ENCODE data around the gene RTP5. TPM values are rescaled to one million over a fixed set of nuclear protein-coding genes. Genes with fewer than 3 reads are reported as not detected.
"Not testable (repeated sequence)": the region's sequence is repeated elsewhere in the genome, so short reads cannot be mapped to it uniquely, and the experiment has no call there.

RTP5 gene
- total RNA-seq, 1 experiment from 2014 or later: not detected

- H3K36me3 ChIP-seq: no peaks in the 10 kb centered on the region
- H3K9me3 ChIP-seq (replicated peaks): no peaks in the 10 kb centered on the region
- no peaks in the 10 kb centered on the region for H3K4me1 ChIP-seq (replicated peaks)
- no peak overlapping the region for H3K27ac ChIP-seq
- H3K27me3 ChIP-seq (replicated peaks): peaks cover 20% of the 10 kb centered on the region; the same call in 1 of the 2 replicates
- H3K4me3 ChIP-seq: no peak overlapping the region
- DNase-seq (ENCODE audit: low read depth in 1 of 2, low spot score in 2 of 2): peak in 1 of 2 experiments; percentile 42
Measured at GRCh38 chr2:241898463-241899270, 29.1 kb downstream of the RTP5 start.

- Histone ChIP-seq H3K9me3 (replicated peaks) (no peaks in the 10 kb centered on the region), H3K4me3 (no peak overlapping the region), H3K27ac (no peak overlapping the region), H3K36me3 (no peaks in the 10 kb centered on the region), H3K4me1 (replicated peaks) (no peaks in the 10 kb centered on the region), H3K27me3 (replicated peaks) (peaks cover 20% of the 10 kb centered on the region; the same call in 1 of the 2 replicates)
- DNase-seq (ENCODE audit: low read depth in 1 of 2, low spot score in 2 of 2): no peak
Measured at GRCh38 chr2:241900251-241901017, 30.9 kb downstream of the RTP5 start.

GRCh38 chr2:241901018-241901380 is 31.5 kb downstream of the RTP5 start:
- peaks cover 20% of the 10 kb centered on the region; the same call in 1 of the 2 replicates for H3K27me3 ChIP-seq (replicated peaks)
- no peaks in the 10 kb centered on the region for H3K36me3 ChIP-seq
- peak in 1 of 2 experiments; percentile 38 for DNase-seq (ENCODE audit: low read depth in 1 of 2, low spot score in 2 of 2)

GRCh38 chr2:241901500-241902351 is 32.2 kb downstream of the RTP5 start:
- H3K4me3 ChIP-seq: no peak overlapping the region
- no peak for DNase-seq (ENCODE audit: low read depth in 1 of 2, low spot score in 2 of 2)
- H3K4me1 ChIP-seq (replicated peaks): no peaks in the 10 kb centered on the region
- H3K9me3 ChIP-seq (replicated peaks): no peaks in the 10 kb centered on the region
- H3K27ac ChIP-seq: no peak overlapping the region
- H3K27me3 ChIP-seq (replicated peaks): peaks cover 20% of the 10 kb centered on the region; the same call in 1 of the 2 replicates
- H3K36me3 ChIP-seq: no peaks in the 10 kb centered on the region

More at GRCh38 chr2:241901018-241901380, 31.5 kb downstream of the RTP5 start:
- Histone ChIP-seq H3K9me3 (replicated peaks) (no peaks in the 10 kb centered on the region), H3K4me1 (replicated peaks) (no peaks in the 10 kb centered on the region), H3K4me3 (no peak overlapping the region), H3K27ac (no peak overlapping the region)

DNA sequence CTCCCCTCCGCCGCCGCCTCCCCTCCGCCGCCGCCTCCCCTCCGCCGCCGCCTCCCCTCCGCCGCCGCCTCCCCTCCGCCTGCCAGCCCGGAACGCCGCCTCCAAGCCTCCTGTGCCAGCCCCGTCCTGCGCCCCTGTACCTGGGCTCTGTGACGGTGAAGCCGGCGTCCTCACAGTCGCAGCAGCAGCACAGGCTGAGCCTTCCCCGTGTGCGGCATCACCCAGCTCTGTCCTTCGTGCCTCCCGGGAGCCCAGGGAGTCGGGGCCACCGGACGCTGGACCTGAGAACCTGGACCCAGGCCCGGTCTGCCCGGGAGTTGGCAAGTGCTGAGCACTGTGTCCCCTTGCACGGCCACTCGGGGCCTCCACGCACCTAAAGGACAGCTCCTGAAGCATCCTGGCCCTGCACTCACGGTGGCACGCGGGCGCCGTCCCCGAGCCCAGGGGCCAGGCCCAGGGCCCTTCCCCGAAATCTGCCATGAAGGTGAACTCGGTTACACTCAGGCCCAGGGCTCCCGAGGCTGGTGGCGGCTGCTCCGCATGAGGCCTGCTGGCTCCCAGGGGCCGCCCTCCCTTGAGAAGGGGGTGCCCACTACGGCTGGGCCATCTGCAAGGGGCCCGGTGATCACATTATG is 32.9 kb downstream of the RTP5 start:
- no peak overlapping the region for H3K4me3 ChIP-seq
- H3K4me1 ChIP-seq (replicated peaks): no peaks in the 10 kb centered on the region
- peaks cover 23% of the 10 kb centered on the region; the same call in 1 of the 2 replicates for H3K27me3 ChIP-seq (replicated peaks)
- H3K27ac ChIP-seq: no peak overlapping the region
- H3K36me3 ChIP-seq: no peaks in the 10 kb centered on the region
- DNase-seq (ENCODE audit: low read depth in 1 of 2, low spot score in 2 of 2): peak in 1 of 2 experiments; percentile 40
- H3K9me3 ChIP-seq (replicated peaks): no peaks in the 10 kb centered on the region

- Histone ChIP-seq H3K27me3 (replicated peaks) (peaks cover 23% of the 10 kb centered on the region; the same call in 1 of the 2 replicates), H3K9me3 (replicated peaks) (no peaks in the 10 kb centered on the region), H3K27ac (no peak overlapping the region), H3K36me3 (no peaks in the 10 kb centered on the region), H3K4me1 (replicated peaks) (no peaks in the 10 kb centered on the region), H3K4me3 (no peak overlapping the region)
- DNase-seq (ENCODE audit: low read depth in 1 of 2, low spot score in 2 of 2): peak in 1 of 2 experiments; percentile 40
Measured at GRCh38 chr2:241903121-241904010, 33.8 kb downstream of the RTP5 start.

DNA sequence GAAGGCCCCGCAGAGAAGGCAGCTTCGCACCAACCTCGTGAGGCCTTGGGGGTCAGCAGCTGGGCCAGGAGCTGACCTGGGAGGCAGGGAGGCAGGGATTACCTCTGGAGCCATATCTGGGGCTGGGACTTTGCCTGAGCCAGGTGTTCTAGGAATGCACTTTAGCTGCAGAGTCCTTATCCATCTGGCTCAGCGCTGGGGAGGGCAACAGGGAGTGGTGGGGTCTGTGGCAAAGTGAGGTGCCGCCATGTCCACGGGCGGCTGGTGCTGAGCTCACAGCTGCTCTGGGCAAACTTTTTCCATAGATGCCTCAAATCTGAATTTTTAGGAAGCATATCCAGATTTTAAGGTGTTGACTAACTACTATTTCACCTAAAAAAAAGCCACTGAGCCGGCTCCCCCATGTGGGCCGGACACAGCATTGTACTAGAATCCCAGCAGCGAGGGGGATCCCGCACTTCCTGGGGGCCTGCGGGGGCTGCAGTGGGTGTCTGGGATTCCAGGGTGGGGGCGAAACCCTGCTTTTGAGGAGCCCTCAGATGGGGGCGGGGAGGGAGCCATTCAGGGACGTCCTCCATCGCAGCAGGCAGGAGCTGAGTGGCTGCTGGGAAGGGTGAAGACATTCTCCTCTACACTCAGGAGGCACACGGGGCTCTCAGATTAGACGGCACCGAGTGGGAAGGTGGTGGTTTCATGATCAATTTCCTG is 34.6 kb downstream of the RTP5 start:
- DNase-seq (ENCODE audit: low read depth in 1 of 2, low spot score in 2 of 2): no peak
- Histone ChIP-seq H3K4me3 (no peak overlapping the region), H3K27me3 (replicated peaks) (peaks cover 23% of the 10 kb centered on the region; the same call in 1 of the 2 replicates), H3K27ac (no peak overlapping the region), H3K36me3 (no peaks in the 10 kb centered on the region), H3K4me1 (replicated peaks) (no peaks in the 10 kb centered on the region), H3K9me3 (replicated peaks) (no peaks in the 10 kb centered on the region)

- Histone ChIP-seq H3K27me3 (replicated peaks) (peaks cover 23% of the 10 kb centered on the region; the same call in 1 of the 2 replicates), H3K36me3 (no peaks in the 10 kb centered on the region)
- no peak for DNase-seq (ENCODE audit: low read depth in 1 of 2, low spot score in 2 of 2)
Measured at GRCh38 chr2:241904791-241905710, 35.5 kb downstream of the RTP5 start.

GRCh38 chr2:241905716-241906377 is 36.3 kb downstream of the RTP5 start:
- Histone ChIP-seq H3K4me1 (replicated peaks) (no peaks in the 10 kb centered on the region), H3K36me3 (no peaks in the 10 kb centered on the region), H3K27ac (no peak overlapping the region), H3K27me3 (replicated peaks) (peaks cover 21% of the 10 kb centered on the region; the same call in 1 of the 2 replicates), H3K4me3 (no peak overlapping the region), H3K9me3 (replicated peaks) (no peaks in the 10 kb centered on the region)
- DNase-seq (ENCODE audit: low read depth in 1 of 2, low spot score in 2 of 2): peak in 1 of 2 experiments; percentile 42

More at GRCh38 chr2:241904791-241905710, 35.5 kb downstream of the RTP5 start:
- no peaks in the 10 kb centered on the region for H3K4me1 ChIP-seq (replicated peaks)
- H3K9me3 ChIP-seq (replicated peaks): no peaks in the 10 kb centered on the region
- H3K27ac ChIP-seq: no peak overlapping the region
- H3K4me3 ChIP-seq: no peak overlapping the region

DNA sequence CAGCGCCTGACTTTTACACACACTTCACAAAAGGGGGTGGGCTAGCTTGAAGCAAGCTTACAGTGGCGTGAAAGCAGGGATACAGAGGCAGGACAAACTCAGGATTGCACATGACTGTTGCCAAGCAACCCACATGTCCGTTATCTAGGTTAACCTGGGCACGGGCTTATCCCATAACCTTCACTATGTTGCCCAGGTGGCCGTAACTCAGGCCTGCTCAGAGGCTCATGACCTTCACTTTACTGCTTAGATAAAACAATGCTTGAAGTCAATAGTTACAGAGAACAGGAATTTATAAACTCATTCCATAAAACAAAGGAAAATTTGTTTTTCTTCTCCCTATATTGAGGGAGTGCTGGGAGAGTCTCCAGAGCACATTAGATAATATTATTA is 36.8 kb downstream of the RTP5 start:
- not testable (repeated sequence) for DNase-seq (ENCODE audit: low read depth in 1 of 2, low spot score in 2 of 2); H3K9me3 ChIP-seq (replicated peaks); H3K27ac ChIP-seq; H3K4me1 ChIP-seq (replicated peaks); H3K36me3 ChIP-seq; H3K4me3 ChIP-seq
- H3K27me3 ChIP-seq (replicated peaks): peaks cover 16% of the 10 kb centered on the region; the same call in 1 of the 2 replicates

All from SJSA1 (cell line).